Duodenal mucosa (tissue), 2 donors: ENCODE measurements around the gene WWP2.
"Not testable (repeated sequence)": the region's sequence is repeated elsewhere in the genome, so short reads cannot be mapped to it uniquely, and the experiment has no call there.

Source experiments
- H3K27ac ChIP-seq: one replicate; pipeline ENCODE4 v1.7.0; 2013; ENCODE audit warnings: low read depth, low read length
- H3K27me3 ChIP-seq, 2 donors: one replicate each; pipeline ENCODE4 v1.7.0; 2013; ENCODE audit warnings: low read length in 2 of 2, control low read depth in 1 of 2; ENCODE audit not compliant: insufficient read depth in 2 of 2, control insufficient read depth in 1 of 2
- H3K36me3 ChIP-seq, 2 donors: one replicate each; pipeline ENCODE4 v1.7.0; 2013; ENCODE audit warnings: low read length in 2 of 2, control low read depth in 1 of 2; ENCODE audit not compliant: insufficient read depth in 2 of 2, control insufficient read depth in 1 of 2
- H3K4me1 ChIP-seq, 2 donors: one replicate each; pipeline ENCODE4 v1.7.0; 2013; ENCODE audit warnings: low read length in 2 of 2, control low read depth in 1 of 2; ENCODE audit not compliant: insufficient read depth in 2 of 2, control insufficient read depth in 1 of 2
- H3K4me3 ChIP-seq, 2 donors: one replicate each; pipeline ENCODE4 v1.7.0; 2013; ENCODE audit warnings: low read length in 2 of 2, low read depth in 1 of 2
- H3K9ac ChIP-seq, 2 donors: one replicate each; pipeline ENCODE4 v1.7.0; 2013; ENCODE audit warnings: low read length in 2 of 2, low read depth in 1 of 2
- H3K9me3 ChIP-seq, 2 donors: one replicate each; pipeline ENCODE4 v1.7.0; 2013; ENCODE audit warnings: low read length in 2 of 2, control low read depth in 1 of 2; ENCODE audit not compliant: control insufficient read depth in 1 of 2

The WWP2 gene

GRCh38 chr16:69937465-69937951 lies 175.4 kb downstream of the WWP2 start:
- Histone ChIP-seq H3K27ac (no peak overlapping the region), H3K9me3 (no peaks in the 10 kb centered on the region), H3K4me1 (no peaks in the 10 kb centered on the region), H3K4me3 (no peak overlapping the region), H3K27me3 (no peaks in the 10 kb centered on the region), H3K9ac (no peak overlapping the region), H3K36me3 (peaks cover 41 to 93% of the 10 kb centered on the region in 2 donors)

- H3K27ac ChIP-seq, result no peak overlapping the region
- H3K36me3 ChIP-seq, result peaks cover 31 to 82% of the 10 kb centered on the region in 2 donors
These were observed 177.1 kb downstream of the WWP2 start for GRCh38 chr16:69938981-69939820.

GRCh38 chr16:69939821-69940585 lies 177.9 kb downstream of the WWP2 start:
- Histone ChIP-seq H3K27me3 (no peaks in the 10 kb centered on the region), H3K9me3 (no peaks in the 10 kb centered on the region), H3K4me3 (no peak overlapping the region), H3K9ac (no peak overlapping the region), H3K27ac (no peak overlapping the region), H3K4me1 (no peaks in the 10 kb centered on the region), H3K36me3 (peaks cover 25 to 75% of the 10 kb centered on the region in 2 donors)

More at GRCh38 chr16:69938981-69939820, 177.1 kb downstream of the WWP2 start:
- Histone ChIP-seq H3K4me1 (no peaks in the 10 kb centered on the region), H3K27me3 (no peaks in the 10 kb centered on the region), H3K9ac (no peak overlapping the region), H3K4me3 (no peak overlapping the region), H3K9me3 (no peaks in the 10 kb centered on the region)

- H3K9me3 ChIP-seq, result no peaks in the 10 kb centered on the region
- no peak overlapping the region for H3K4me3 ChIP-seq
- H3K27me3 ChIP-seq, result no peaks in the 10 kb centered on the region
- peaks cover 25 to 68% of the 10 kb centered on the region in 2 donors for H3K36me3 ChIP-seq
- no peak overlapping the region for H3K27ac ChIP-seq
- H3K9ac ChIP-seq, result no peak overlapping the region
- no peaks in the 10 kb centered on the region for H3K4me1 ChIP-seq
These were observed 178.5 kb downstream of the WWP2 start for GRCh38 chr16:69940676-69941075.

- no peak overlapping the region for H3K27ac ChIP-seq
These were observed 179.3 kb downstream of the WWP2 start for GRCh38 chr16:69941251-69942098.

GRCh38 chr16:69942099-69942491 lies 180.0 kb downstream of the WWP2 start:
- H3K9ac ChIP-seq, result no peak overlapping the region
- peaks cover 25 to 54% of the 10 kb centered on the region in 2 donors for H3K36me3 ChIP-seq

More at GRCh38 chr16:69941251-69942098, 179.3 kb downstream of the WWP2 start:
- no peak overlapping the region for H3K4me3 ChIP-seq
- no peaks in the 10 kb centered on the region for H3K9me3 ChIP-seq
- no peaks in the 10 kb centered on the region for H3K4me1 ChIP-seq
- no peaks in the 10 kb centered on the region for H3K27me3 ChIP-seq
- no peak overlapping the region for H3K9ac ChIP-seq
- peaks cover 25 to 60% of the 10 kb centered on the region in 2 donors for H3K36me3 ChIP-seq

GRCh38 chr16:69942627-69943170 lies 180.6 kb downstream of the WWP2 start:
- H3K4me3 ChIP-seq, result no peak overlapping the region
- H3K27ac ChIP-seq, result no peak overlapping the region
- no peaks in the 10 kb centered on the region for H3K4me1 ChIP-seq
- H3K36me3 ChIP-seq, result peaks cover 18 to 48% of the 10 kb centered on the region in 2 donors
- no peaks in the 10 kb centered on the region for H3K27me3 ChIP-seq
- no peak overlapping the region for H3K9ac ChIP-seq
- H3K9me3 ChIP-seq, result no peaks in the 10 kb centered on the region

More at GRCh38 chr16:69942099-69942491, 180.0 kb downstream of the WWP2 start:
- Histone ChIP-seq H3K4me3 (no peak overlapping the region), H3K4me1 (no peaks in the 10 kb centered on the region), H3K9me3 (no peaks in the 10 kb centered on the region), H3K27ac (no peak overlapping the region), H3K27me3 (no peaks in the 10 kb centered on the region)

GRCh38 chr16:69943241-69944036 lies 181.3 kb downstream of the WWP2 start:
- H3K36me3 ChIP-seq, result peaks cover 17 to 41% of the 10 kb centered on the region in 2 donors
- H3K4me1 ChIP-seq, H3K4me3 ChIP-seq, H3K27me3 ChIP-seq, H3K9ac ChIP-seq, H3K9me3 ChIP-seq, H3K27ac ChIP-seq: not testable (repeated sequence)

GRCh38 chr16:69950411-69950810 lies 188.3 kb downstream of the WWP2 start:
- not testable (repeated sequence) for H3K27ac ChIP-seq, H3K27me3 ChIP-seq, H3K9ac ChIP-seq, H3K4me3 ChIP-seq, H3K9me3 ChIP-seq, H3K36me3 ChIP-seq, H3K4me1 ChIP-seq
